Heart left ventricle (tissue), 13 donors: ENCODE measurements around the gene TLR2.

Experiments
- CTCF ChIP-seq, 12 donors: fragments of 200-600 bp; sonication (generic) in 4 of 12; IDR thresholded peaks; one replicate each; pipeline versions ENCODE4 v1.5.0 to v1.8.0; 2018 to 2022; ENCODE audit warnings: antibody characterized with exemption in 12 of 12, mild to moderate bottlenecking in 5 of 12
- POLR2A ChIP-seq, 2 donors: fragments of 450-650 bp; IDR thresholded peaks; one replicate each; pipeline ENCODE4 v1.6.1; 2017; ENCODE audit warnings: antibody characterized with exemption in 2 of 2, mild to moderate bottlenecking in 2 of 2, moderate library complexity in 2 of 2
- donor health status: ischemic (EF 13 %, LVEDD 7.1; RV severe dilation, severe dysfunction).
- donor health status: DM: no; HTN: yes; CAD: no.
- donor health status: DM: no; HTN: no; CAD: no.
- donor health status: ischemic (EF 25% LVEDD 6.9; RV normal size, moderate dysfunction).
- donor health status: ischemic (EF 25% LVEDD 5.7; RV mildly dilated, moderate dysfunction).
- donor health status: ischemic (EF 35%, LVEDD 5.7; RV mildly dilated, moderate dysfunction).
- donor health status: nonischemic (EF 11% LVEDD 7.7; RV severe dilation, severe dysfunction).
- donor health status: DM: yes; HTN: yes; CAD: no.
- donor health status: PGD.
- donor health status: ischemic (EF 29% LVEDD 5.4; RV normal size, mild dysfunction).
- donor health status: nonischemic (EF 23%, LVEDD 6.1; RV moderate dilation, normal function).

GRCh38 chr4:153676984-153677383, 7.1 kb upstream of the TLR2 start:
- TF ChIP-seq CTCF (IDR thresholded peaks at IDR 0.05) (no peak), POLR2A (IDR thresholded peaks at IDR 0.05) (no peak)
